GM21529 (cell line): ENCODE data around the gene KLF13.
"Not testable (repeated sequence)": the region's sequence is repeated elsewhere in the genome, so short reads cannot be mapped to it uniquely, and the experiment has no call there.

Source experiments
- ATAC-seq: cut with Tn5 transposase; IDR thresholded peaks from one replicate; pipeline ENCODE4 v1.9.1; 2021; ENCODE audit not compliant: unreplicated experiment

Gene KLF13

GRCh38 chr15:31344823-31345605 lies 18.4 kb downstream of the KLF13 start:
- peak; percentile 41 for ATAC-seq

GRCh38 chr15:31345606-31346366 lies 19.2 kb downstream of the KLF13 start:
- ATAC-seq: peak; percentile 31

GRCh38 chr15:31346367-31347066 lies 19.9 kb downstream of the KLF13 start:
- ATAC-seq: peak; percentile 45

GRCh38 chr15:31347067-31347975 lies 20.7 kb downstream of the KLF13 start:
- no peak for ATAC-seq

- ATAC-seq: no peak
These were observed 21.6 kb downstream of the KLF13 start for GRCh38 chr15:31347981-31348803.

- ATAC-seq: no peak
These were observed 22.9 kb downstream of the KLF13 start for GRCh38 chr15:31349233-31350141.

- ATAC-seq: no peak
These were observed 24.1 kb downstream of the KLF13 start for GRCh38 chr15:31350771-31351170.

- ATAC-seq: no peak
These were observed 25.7 kb downstream of the KLF13 start for GRCh38 chr15:31352339-31352751.

GRCh38 chr15:31352911-31353811 lies 26.5 kb downstream of the KLF13 start:
- ATAC-seq: peak; percentile 72

- no peak for ATAC-seq
These were observed 27.3 kb downstream of the KLF13 start for GRCh38 chr15:31353931-31354330.

GRCh38 chr15:31356097-31356496 lies 29.5 kb downstream of the KLF13 start:
- not testable (repeated sequence) for ATAC-seq

GRCh38 chr15:31357148-31357547 lies 30.5 kb downstream of the KLF13 start:
- ATAC-seq: no peak

GRCh38 chr15:31358163-31358562 lies 31.5 kb downstream of the KLF13 start:
- ATAC-seq: no peak

- no peak for ATAC-seq
These were observed 32.5 kb downstream of the KLF13 start for GRCh38 chr15:31358957-31359701.

- ATAC-seq: no peak
These were observed 33.1 kb downstream of the KLF13 start for GRCh38 chr15:31359702-31360111.

GRCh38 chr15:31360158-31360561 lies 33.5 kb downstream of the KLF13 start:
- no peak for ATAC-seq
